AML-193 (cell line): ENCODE results near the gene OR52H1.
"Not testable (repeated sequence)": the region's sequence is repeated elsewhere in the genome, so short reads cannot be mapped to it uniquely, and the experiment has no call there.

ENCODE experiments used
- DNase-seq, 2 experiments: peaks; one replicate each; lab custom pipeline; 2025; lab: John Stamatoyannopoulos, UW

OR52H1 gene

DNA sequence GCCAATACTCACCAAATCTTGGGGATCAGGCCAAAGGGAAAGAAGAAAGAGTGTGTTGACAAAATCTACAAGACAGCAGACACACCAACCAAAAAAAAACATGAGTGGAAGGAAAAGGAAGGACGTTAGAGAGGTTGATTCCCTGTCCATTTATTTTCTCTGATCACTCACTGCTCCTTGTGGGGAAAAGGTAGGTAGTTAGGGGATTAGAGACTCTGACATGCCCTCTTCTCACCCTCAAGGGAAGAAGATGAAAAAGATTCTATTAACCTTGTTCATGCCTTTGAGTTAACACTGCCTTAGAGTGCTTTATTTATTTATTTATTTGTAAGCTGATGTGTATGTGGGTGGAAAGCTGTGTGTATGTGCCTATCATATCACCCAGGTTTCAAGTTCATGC, at the start of gene OR52H1:
Gene OR52H1, minus strand, starts transcription at position 101 of the 400 bp plus-strand sequence. CDS start 3,035 bp downstream, outside the sequence.
- no peak for DNase-seq

DNA sequence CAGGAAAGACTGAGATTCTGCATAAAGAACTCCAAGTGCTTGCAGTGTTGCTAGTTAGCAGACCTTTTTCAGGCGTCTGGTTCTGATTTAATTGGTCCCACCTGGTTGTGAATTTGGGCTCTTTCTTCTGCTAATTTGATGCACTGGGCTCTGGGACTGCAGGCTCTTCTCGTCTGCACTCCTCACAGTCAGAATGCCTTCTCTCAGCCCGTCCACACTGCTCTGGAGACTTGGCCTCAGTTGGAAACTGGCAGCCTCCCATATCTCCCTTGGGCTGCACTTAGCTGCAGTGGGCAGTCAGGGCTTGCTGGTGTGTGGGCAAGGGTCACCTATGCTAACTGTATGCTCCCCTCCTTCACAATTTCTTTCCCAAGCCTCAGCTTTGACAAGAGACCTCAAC, 49.6 kb upstream of the OR52H1 start:
- DNase-seq, result no peak

GRCh38 chr11:5596607-5597201, 48.4 kb upstream of the OR52H1 start, which contains the start of gene TRIM6:
Gene TRIM6 (plus strand): TSS chr11:5596637. CDS start chr11:5596898, 261 bp downstream.
- peak; percentile 51 to 55 for DNase-seq

GRCh38 chr11:5593146-5593545, 44.8 kb upstream of the OR52H1 start:
- no peak for DNase-seq

- no peak for DNase-seq
Observed at GRCh38 chr11:5592615-5593014, 44.3 kb upstream of the OR52H1 start.

GRCh38 chr11:5591613-5592012, 43.3 kb upstream of the OR52H1 start:
- no peak for DNase-seq

GRCh38 chr11:5589906-5590305, 41.6 kb upstream of the OR52H1 start:
- DNase-seq, result not testable (repeated sequence)

GRCh38 chr11:5584458-5584857, 36.1 kb upstream of the OR52H1 start:
- not testable (repeated sequence) for DNase-seq

- DNase-seq, result no peak
Observed at GRCh38 chr11:5581014-5581413, 32.7 kb upstream of the OR52H1 start.

GRCh38 chr11:5580577-5580976, 32.2 kb upstream of the OR52H1 start, which contains the start of gene OR52B6:
Gene OR52B6 (plus strand): TSS chr11:5580877. CDS start chr11:5580877, 0 bp downstream.
- DNase-seq, result no peak

DNA sequence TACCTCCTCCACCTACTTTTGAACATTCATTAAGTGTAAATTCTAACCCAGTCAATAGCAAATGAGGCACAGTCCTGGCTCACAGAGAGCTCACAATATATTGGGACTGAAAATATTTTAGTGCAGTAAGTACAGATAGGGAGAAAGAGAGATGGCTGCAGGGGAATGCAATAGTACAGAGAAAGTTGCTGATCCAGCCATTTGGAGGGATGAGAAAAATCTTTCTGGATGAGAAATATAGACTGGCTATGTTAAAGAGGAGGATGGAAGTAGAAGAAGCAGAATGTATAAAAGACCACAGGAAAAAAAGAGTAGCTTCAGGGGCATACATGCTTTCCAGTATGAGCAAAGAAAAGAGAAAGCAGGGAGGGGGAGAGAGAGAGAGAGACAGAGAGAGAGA, 28.8 kb upstream of the OR52H1 start:
- no peak for DNase-seq

GRCh38 chr11:5575152-5575551, 26.8 kb upstream of the OR52H1 start:
- DNase-seq, result no peak

- DNase-seq, result no peak
Observed at GRCh38 chr11:5574654-5575053, 26.3 kb upstream of the OR52H1 start.

DNA sequence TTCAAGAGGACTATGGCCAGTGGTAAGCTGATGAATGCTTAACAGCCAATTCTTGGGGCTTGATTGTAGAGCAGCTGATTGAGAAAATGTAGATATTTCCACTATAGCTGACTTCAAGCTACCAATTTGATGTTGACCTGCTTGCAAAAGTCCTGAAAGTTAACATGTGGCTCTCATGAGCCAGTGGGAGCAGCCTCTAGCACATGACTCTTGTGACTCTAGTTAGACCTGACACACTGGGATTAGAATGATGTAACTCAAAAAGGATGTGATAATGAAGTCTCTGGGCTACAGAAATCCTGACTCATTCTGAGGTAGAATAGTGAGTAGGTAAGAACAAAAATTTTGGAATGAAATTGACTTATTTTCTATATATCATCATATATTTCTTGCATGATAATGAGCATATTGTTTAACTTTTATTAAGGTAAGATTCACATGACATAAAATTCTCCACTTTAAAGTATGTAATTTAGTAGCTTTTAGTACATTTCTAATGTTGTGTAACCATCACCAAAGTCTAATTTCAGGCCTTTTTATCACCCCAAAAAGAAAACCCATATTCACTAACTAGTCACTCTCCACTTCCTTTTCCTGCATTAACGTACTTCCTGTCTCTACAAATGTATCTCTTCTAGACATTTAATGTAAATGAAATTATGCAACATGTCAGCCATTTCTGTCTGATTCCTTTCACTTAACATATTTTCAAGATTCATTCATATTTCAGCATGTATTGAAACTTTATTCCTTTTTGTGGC, 16.1 kb upstream of the OR52H1 start:
- DNase-seq, result peak; percentile 74 to 78

DNA sequence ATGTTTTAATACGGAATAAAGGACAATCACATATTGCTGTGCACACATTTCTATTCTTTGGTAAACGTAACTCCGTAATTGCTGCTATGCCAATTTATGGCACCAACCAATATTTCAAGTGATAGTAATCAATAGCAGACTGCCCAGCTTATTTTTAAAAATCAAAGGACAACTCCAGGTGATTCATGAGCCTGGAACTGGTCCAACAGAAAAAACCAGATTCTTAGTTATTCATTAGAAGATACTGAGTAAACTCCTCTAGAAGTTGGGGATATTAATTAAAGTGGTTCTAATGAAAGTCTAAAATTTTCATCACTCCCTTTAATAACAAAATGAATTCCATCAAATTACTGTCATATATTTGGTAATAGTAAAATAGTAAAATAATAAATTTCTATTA, 9.4 kb upstream of the OR52H1 start:
- no peak for DNase-seq

DNA sequence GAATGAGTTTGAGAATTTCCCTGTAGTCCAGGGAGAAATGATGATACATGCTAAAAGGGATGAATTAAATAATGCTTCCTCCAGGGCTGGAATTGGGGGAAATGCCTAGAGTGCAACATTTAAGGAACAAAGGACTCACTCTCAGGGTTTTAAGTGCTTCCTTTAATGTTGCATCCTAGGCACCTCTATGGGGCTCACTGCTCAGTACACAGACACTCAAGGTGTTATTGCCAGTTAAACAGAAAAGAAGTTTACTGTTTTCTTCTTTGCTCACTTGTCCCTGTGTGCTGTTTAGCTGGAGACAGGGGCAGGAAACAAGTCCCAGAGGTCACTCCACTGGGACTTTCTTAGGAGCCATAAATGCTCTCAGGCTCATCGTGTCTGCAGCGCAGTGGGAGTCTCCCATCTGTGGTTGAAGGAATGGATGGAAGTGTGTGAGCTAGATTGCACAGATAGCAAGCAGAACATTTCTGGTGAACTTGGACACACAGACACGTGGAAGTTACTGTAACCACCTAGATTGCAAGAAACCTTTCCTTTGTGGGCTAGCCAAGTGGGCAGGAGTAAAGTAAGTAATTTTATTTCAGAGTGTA, 8.4 kb upstream of the OR52H1 start:
- DNase-seq, result no peak

DNA sequence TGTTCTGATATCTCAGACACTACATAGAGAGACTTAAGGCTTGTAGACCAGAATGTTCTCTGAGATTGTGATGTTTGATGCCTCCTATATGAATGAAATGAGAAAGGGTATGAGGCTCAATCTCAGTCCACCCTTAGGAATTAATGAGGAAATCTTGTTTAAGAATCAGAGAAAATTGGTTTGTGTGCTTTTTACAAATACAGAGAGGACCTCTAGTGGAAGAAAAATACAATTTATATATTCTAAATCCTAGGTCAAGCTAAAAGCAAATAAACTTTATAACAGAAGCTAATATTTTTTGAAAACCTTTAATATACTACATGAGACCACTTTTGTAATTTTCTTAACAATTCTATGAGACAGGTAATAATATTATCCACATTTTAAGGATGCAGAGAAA, 5.0 kb upstream of the OR52H1 start:
- peak; percentile 39 to 53 for DNase-seq

DNA sequence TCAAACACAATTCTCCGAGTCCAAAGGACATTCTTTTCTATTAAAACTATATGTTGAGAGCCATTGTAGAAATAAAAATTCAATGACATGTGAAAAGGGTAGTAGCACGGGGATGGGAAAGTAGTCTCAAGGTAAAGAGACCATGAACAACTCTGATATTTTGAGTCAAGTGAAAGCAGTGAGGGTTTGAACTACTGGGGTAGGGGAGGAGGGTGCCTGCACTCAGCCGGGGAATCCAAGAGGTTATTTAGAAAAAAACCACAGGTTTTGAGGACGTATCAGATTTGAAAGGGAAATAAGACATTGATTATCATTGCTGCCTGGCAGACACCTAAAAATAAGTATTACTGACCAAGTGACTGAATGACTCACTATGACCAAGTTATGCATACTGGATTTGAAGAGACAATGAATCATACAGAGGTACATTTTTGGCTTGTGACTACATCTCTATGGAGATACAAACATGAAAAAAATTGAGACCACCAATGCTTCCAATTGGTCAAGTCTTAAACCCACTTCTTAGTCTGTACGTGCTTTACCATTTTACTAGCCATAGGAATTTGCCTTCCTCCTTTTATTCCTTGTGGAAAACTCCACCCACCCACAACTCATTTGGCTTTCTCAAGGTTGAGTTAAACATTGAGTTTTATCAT, 2.2 kb upstream of the OR52H1 start:
- no peak for DNase-seq

GRCh38 chr11:5547982-5548381, 358 bp downstream of the OR52H1 start:
- no peak for DNase-seq

- no peak for DNase-seq
Observed at GRCh38 chr11:5546457-5546856, 1.9 kb downstream of the OR52H1 start.

DNA sequence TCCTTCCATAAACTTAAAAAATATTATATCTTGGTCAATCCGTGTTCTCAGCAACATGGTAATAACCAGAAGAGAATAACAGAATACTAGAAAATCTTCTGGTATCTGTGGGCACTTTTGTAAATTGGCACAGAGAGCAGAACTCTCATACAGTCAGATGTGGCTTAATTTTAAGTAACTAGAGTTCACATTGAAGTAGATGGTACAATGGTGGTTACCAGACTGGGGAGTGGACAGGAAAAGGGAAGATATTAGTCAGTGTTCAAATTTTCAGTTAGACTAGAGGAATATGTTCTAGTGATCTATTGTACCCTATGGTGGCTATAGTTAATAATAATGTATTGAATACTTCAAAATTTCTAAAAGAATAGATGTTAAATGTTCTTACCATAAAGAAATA, 6.9 kb downstream of the OR52H1 start:
- no peak for DNase-seq

GRCh38 chr11:5536482-5536881, 11.9 kb downstream of the OR52H1 start:
- DNase-seq, result no peak

DNA sequence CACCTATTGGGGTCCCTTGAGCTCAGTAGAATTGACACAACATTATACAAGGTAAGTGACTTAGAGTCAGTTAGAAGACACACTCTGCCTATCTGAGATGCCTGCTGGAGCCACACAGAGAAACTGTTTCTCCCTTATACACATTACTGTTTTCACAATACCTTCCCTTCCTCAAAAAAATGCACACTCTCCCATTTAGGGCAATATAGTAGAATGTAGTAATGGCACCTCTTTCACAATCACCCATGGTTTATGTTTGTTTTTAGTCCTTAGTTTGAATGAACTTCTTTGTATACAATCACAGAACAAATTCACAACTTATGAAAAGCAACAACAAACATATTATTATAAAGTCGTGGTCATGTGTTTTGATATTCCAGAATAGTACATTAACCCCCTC, 14.3 kb downstream of the OR52H1 start:
- peak; percentile 18 to 38 for DNase-seq
